CD4-positive, CD25-positive, alpha-beta regulatory T cell (primary cell): ENCODE results near the gene SIM2. TPM values are rescaled to one million over a fixed set of nuclear protein-coding genes. Genes with fewer than 3 reads are reported as not detected.
"Not testable (repeated sequence)": the region's sequence is repeated elsewhere in the genome, so short reads cannot be mapped to it uniquely, and the experiment has no call there.

ENCODE experiments used
- ATAC-seq, 2 donors: fragments of 150-1000 bp; cut with Tn5 transposase; one replicate each; pipeline ENCODE4 v1.10.0; 2021; ENCODE audit warnings: low read depth in 2 of 2, moderate number of reproducible peaks in 2 of 2, moderate library complexity in 1 of 2
- DNase-seq, 3 donors: peaks; one replicate each; pipeline versions ENCODE4 v3.0.0 to v3.0.0-alpha.2; 2012 to 2022; ENCODE audit warnings: mixed read lengths in 1 of 3
- H3K27ac ChIP-seq: one replicate; pipeline ENCODE4 v1.7.0; 2013; ENCODE audit warnings: mild to moderate bottlenecking, low read length; ENCODE audit not compliant: insufficient read depth, poor library complexity, severe bottlenecking
- H3K27me3 ChIP-seq: one replicate; pipeline ENCODE4 v1.7.0; 2013; ENCODE audit warnings: low read length; ENCODE audit not compliant: control insufficient read depth, insufficient read depth
- H3K36me3 ChIP-seq: one replicate; pipeline ENCODE4 v1.7.0; 2013; ENCODE audit warnings: mild to moderate bottlenecking, low read length, moderate library complexity; ENCODE audit not compliant: control insufficient read depth, insufficient read depth
- H3K4me1 ChIP-seq: 2 replicates; pipeline ENCODE4 v1.7.0; 2013; ENCODE audit warnings: mild to moderate bottlenecking, low read length; ENCODE audit not compliant: insufficient read depth, control insufficient read depth, poor library complexity, severe bottlenecking
- H3K4me3 ChIP-seq: one replicate; pipeline ENCODE4 v1.7.0; 2013; ENCODE audit warnings: low read depth, mild to moderate bottlenecking, low read length, moderate library complexity
- H3K9me3 ChIP-seq, 2 experiments: 1 replicate in 1 of 2; 2 replicates in 1 of 2; pipeline ENCODE4 v1.7.0; 2013; ENCODE audit warnings: low read length in 2 of 2, mild to moderate bottlenecking in 1 of 2, moderate library complexity in 1 of 2; ENCODE audit not compliant: control insufficient read depth in 2 of 2
- H3K27ac Mint-ChIP-seq, 3 donors: one replicate each; pipeline ENCODE4 v1.8.0; 2020 to 2022; ENCODE audit warnings: mild to moderate bottlenecking in 3 of 3, mixed read lengths in 3 of 3, moderate library complexity in 2 of 3
- H3K27me3 Mint-ChIP-seq: one replicate; pipeline ENCODE4 v1.8.0; 2022; ENCODE audit warnings: mild to moderate bottlenecking, mixed read lengths
- H3K36me3 Mint-ChIP-seq: one replicate; pipeline ENCODE4 v1.8.0; 2020; ENCODE audit warnings: mixed read lengths
- H3K4me1 Mint-ChIP-seq, 4 donors: one replicate each; pipeline ENCODE4 v1.8.0; 2020 to 2022; ENCODE audit warnings: mixed read lengths in 4 of 4, mild to moderate bottlenecking in 1 of 4
- H3K4me3 Mint-ChIP-seq, 4 donors: one replicate each; pipeline ENCODE4 v1.8.0; 2020 to 2022; ENCODE audit warnings: mild to moderate bottlenecking in 4 of 4, mixed read lengths in 4 of 4, moderate library complexity in 3 of 4
- H3K9me3 Mint-ChIP-seq, 7 donors: one replicate each; pipeline ENCODE4 v1.8.0; 2020 to 2022; ENCODE audit warnings: mixed read lengths in 7 of 7, mild to moderate bottlenecking in 3 of 7, moderate library complexity in 2 of 7
- polyA plus RNA-seq, 4 donors: library from polyadenylated mRNA; unstranded; fragments of 300-500 nt; fragmentation: Illumina TruSeq; gene quantifications; one replicate each; pipeline ENCODE4 v1.2.3, GENCODE V29; 2021
- total RNA-seq: library from RNA; stranded (reverse); gene quantifications from one replicate; pipeline ENCODE4 v1.2.3, GENCODE V29; 2022

Gene SIM2, protein sequence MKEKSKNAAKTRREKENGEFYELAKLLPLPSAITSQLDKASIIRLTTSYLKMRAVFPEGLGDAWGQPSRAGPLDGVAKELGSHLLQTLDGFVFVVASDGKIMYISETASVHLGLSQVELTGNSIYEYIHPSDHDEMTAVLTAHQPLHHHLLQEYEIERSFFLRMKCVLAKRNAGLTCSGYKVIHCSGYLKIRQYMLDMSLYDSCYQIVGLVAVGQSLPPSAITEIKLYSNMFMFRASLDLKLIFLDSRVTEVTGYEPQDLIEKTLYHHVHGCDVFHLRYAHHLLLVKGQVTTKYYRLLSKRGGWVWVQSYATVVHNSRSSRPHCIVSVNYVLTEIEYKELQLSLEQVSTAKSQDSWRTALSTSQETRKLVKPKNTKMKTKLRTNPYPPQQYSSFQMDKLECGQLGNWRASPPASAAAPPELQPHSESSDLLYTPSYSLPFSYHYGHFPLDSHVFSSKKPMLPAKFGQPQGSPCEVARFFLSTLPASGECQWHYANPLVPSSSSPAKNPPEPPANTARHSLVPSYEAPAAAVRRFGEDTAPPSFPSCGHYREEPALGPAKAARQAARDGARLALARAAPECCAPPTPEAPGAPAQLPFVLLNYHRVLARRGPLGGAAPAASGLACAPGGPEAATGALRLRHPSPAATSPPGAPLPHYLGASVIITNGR
- not detected for total RNA-seq
- under 1 TPM in 2 of 4 donors, not detected in 2; 0.03 to 0.18 TPM for polyA plus RNA-seq

DNA sequence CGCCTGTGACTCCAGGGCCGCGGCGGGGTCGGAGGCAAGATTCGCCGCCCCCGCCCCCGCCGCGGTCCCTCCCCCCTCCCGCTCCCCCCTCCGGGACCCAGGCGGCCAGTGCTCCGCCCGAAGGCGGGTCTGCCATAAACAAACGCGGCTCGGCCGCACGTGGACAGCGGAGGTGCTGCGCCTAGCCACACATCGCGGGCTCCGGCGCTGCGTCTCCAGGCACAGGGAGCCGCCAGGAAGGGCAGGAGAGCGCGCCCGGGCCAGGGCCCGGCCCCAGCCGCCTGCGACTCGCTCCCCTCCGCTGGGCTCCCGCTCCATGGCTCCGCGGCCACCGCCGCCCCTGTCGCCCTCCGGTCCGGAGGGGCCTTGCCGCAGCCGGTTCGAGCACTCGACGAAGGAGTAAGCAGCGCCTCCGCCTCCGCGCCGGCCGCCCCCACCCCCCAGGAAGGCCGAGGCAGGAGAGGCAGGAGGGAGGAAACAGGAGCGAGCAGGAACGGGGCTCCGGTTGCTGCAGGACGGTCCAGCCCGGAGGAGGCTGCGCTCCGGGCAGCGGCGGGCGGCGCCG, at the start of gene SIM2:
TSS of gene SIM2 (plus strand) at position 135 of the 565 bp plus-strand sequence. CDS start 632 bp downstream, outside the sequence.
- Mint-ChIP-seq H3K27me3 (peaks cover 75% of the 10 kb centered on the region), H3K4me3 (peak within 1 kb of the TSS in 1 of 4 donors; percentile 72), H3K9me3 (peaks cover 0 to 5% (median 0%) of the 10 kb centered on the region in 7 donors), H3K27ac (no peak within 1 kb of the TSS), H3K36me3 (no peaks in the 10 kb centered on the region), H3K4me1 (peaks cover 0 to 24% (median 12%) of the 10 kb centered on the region in 4 donors)
- no peaks in the 10 kb centered on the region for H3K4me1 ChIP-seq
- DNase-seq (no peak), ATAC-seq (no peak)
- no peaks in the 10 kb centered on the region for H3K36me3 ChIP-seq
- H3K27me3 ChIP-seq, result peaks cover 37% of the 10 kb centered on the region
- no peak within 1 kb of the TSS for H3K4me3 ChIP-seq
- H3K9me3 ChIP-seq, result no peaks in the 10 kb centered on the region
- H3K27ac ChIP-seq, result no peak within 1 kb of the TSS

DNA sequence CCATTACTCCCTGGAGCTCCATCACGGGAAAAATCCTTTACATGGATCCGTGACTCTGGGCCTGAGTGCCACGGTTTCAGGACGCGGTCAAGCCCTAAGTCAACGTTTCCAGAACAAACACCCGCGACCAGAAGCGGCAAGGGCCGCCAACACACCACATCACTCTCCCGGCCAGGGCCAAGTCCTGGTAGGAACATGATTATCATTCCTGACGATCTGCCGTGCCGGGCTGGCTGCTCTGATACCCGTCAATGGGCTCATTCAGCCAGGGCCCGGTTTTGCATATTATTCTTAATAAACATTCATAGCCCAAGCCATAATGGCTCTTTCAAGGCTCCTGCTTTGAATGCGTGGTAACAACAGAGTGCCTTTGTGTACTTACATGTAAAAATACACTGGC, 44.6 kb upstream of the SIM2 start:
- peaks cover 0 to 5% (median 0%) of the 10 kb centered on the region in 7 donors for H3K9me3 Mint-ChIP-seq
- H3K27ac Mint-ChIP-seq, result no peak overlapping the region
- no peak overlapping the region for H3K4me3 Mint-ChIP-seq
- peaks cover 0 to 2% (median 0%) of the 10 kb centered on the region in 4 donors for H3K4me1 Mint-ChIP-seq
- Histone ChIP-seq H3K4me1 (no peaks in the 10 kb centered on the region), H3K27me3 (peaks cover 1% of the 10 kb centered on the region), H3K4me3 (no peak overlapping the region), H3K27ac (no peak overlapping the region), H3K9me3 (no peaks in the 10 kb centered on the region), H3K36me3 (no peaks in the 10 kb centered on the region)
- no peaks in the 10 kb centered on the region for H3K36me3 Mint-ChIP-seq
- ATAC-seq, result no peak
- no peak for DNase-seq
- H3K27me3 Mint-ChIP-seq, result no peaks in the 10 kb centered on the region

DNA sequence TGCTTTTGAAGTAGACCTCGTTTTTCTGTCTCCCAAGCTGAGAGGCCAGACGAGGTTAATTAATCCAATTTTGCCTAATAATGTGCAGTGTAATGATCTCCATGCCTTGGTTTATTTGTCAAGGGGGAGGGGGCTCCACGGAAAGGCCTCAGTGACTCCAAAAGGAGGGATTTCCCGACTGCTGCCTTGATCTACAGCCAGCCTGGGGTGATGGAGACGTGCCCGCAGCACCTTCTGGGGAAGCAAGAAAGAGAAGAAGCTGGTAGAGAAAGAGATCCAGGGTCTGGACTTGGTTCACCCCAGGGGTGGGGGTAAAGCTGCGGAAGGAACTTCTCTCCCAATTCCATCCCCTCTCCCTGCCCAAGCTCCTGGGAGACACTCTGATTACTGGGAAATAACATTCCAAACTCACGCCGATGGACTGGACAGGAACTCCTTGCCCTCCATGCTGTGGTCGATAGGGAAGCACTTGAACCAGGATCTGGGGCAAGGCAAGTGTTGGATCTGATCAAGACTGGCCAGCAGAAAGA, 44.1 kb upstream of the SIM2 start:
- no peak for DNase-seq
- Mint-ChIP-seq H3K4me3 (no peak overlapping the region), H3K27ac (no peak overlapping the region), H3K36me3 (no peaks in the 10 kb centered on the region), H3K9me3 (peaks cover 0 to 5% (median 0%) of the 10 kb centered on the region in 7 donors), H3K4me1 (peaks cover 0 to 2% (median 0%) of the 10 kb centered on the region in 4 donors), H3K27me3 (no peaks in the 10 kb centered on the region)
- Histone ChIP-seq H3K4me3 (no peak overlapping the region), H3K4me1 (no peaks in the 10 kb centered on the region), H3K27ac (no peak overlapping the region), H3K27me3 (peaks cover 1% of the 10 kb centered on the region), H3K36me3 (no peaks in the 10 kb centered on the region), H3K9me3 (no peaks in the 10 kb centered on the region)
- ATAC-seq, result no peak

DNA sequence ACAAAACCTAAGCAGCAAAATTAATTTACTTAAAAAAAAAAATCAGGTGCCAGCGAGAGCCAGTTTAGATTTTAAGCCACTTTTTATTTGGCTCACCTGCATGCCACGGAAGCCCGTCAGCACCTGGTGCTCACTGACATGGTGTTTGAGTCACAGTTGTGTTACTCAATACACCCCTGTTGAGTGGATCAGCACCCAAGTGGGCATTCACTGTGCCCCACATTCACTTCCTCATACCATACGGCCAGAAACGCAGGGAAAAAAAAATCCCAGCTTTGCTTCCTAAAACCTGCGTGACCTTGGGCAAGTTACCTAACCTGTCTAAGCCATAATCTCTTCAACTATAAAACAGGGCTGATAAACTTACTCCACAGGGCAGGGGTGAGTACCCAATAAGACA, 42.8 kb upstream of the SIM2 start:
- H3K36me3 Mint-ChIP-seq, result no peaks in the 10 kb centered on the region
- no peaks in the 10 kb centered on the region for H3K4me1 ChIP-seq
- DNase-seq (no peak), ATAC-seq (no peak)
- H3K27me3 ChIP-seq, result peaks cover 1% of the 10 kb centered on the region
- no peak overlapping the region for H3K4me3 ChIP-seq
- H3K27ac Mint-ChIP-seq, result no peak overlapping the region
- H3K4me1 Mint-ChIP-seq, result no peaks in the 10 kb centered on the region
- peaks cover 0 to 1% (median 0%) of the 10 kb centered on the region in 7 donors for H3K9me3 Mint-ChIP-seq
- no peak overlapping the region for H3K4me3 Mint-ChIP-seq
- H3K27me3 Mint-ChIP-seq, result no peaks in the 10 kb centered on the region
- H3K36me3 ChIP-seq, result no peaks in the 10 kb centered on the region
- no peaks in the 10 kb centered on the region for H3K9me3 ChIP-seq
- no peak overlapping the region for H3K27ac ChIP-seq

DNA sequence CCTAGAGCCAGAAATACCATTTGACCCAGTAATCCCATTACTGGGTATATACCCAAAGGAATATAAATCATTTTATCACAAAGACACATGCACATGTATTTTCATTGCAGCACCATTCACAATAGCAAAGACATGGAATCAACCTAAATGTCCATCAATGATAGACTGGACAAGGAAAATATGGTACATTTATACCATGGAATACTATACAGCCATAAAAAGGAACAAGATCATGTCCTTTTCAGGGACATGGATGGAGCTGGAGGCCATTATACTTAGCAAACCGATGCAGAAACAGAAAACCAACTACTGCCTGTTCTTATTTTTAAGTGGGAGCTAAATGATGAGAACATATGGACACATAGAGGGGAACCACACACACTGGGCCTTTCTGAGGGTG, 41.6 kb upstream of the SIM2 start:
- not testable (repeated sequence) for ATAC-seq, H3K4me3 Mint-ChIP-seq, H3K4me1 Mint-ChIP-seq, H3K36me3 ChIP-seq, DNase-seq, H3K36me3 Mint-ChIP-seq, H3K4me1 ChIP-seq, H3K27ac Mint-ChIP-seq, H3K27me3 Mint-ChIP-seq, H3K27ac ChIP-seq, H3K27me3 ChIP-seq, H3K9me3 ChIP-seq, H3K9me3 Mint-ChIP-seq, H3K4me3 ChIP-seq

DNA sequence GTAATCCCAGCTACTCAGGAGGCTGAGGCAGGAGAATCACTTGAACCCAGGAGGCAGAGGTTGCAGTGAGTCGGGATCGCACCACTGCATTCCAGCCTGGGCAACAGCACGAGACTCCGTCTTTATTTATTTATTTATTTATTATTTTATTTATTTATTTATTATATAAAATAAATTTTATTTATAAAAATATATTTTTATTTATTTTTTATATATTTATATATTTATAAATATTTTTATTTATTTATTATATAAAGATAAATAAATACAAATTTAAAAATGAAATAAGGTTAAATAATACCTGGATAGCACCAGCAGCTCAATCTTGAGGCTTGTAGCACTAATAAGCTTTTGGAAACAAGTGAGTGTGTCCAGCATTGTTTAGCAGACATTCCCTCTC, 40.9 kb upstream of the SIM2 start:
- Mint-ChIP-seq H3K27me3 (peaks cover 8% of the 10 kb centered on the region), H3K9me3 (no peaks in the 10 kb centered on the region), H3K4me3 (no peak overlapping the region), H3K4me1 (no peaks in the 10 kb centered on the region), H3K36me3 (no peaks in the 10 kb centered on the region), H3K27ac (no peak overlapping the region)
- ATAC-seq (no peak), DNase-seq (no peak)
- Histone ChIP-seq H3K4me1 (no peaks in the 10 kb centered on the region), H3K27ac (no peak overlapping the region), H3K36me3 (no peaks in the 10 kb centered on the region), H3K9me3 (no peaks in the 10 kb centered on the region), H3K27me3 (peaks cover 1% of the 10 kb centered on the region), H3K4me3 (no peak overlapping the region)

DNA sequence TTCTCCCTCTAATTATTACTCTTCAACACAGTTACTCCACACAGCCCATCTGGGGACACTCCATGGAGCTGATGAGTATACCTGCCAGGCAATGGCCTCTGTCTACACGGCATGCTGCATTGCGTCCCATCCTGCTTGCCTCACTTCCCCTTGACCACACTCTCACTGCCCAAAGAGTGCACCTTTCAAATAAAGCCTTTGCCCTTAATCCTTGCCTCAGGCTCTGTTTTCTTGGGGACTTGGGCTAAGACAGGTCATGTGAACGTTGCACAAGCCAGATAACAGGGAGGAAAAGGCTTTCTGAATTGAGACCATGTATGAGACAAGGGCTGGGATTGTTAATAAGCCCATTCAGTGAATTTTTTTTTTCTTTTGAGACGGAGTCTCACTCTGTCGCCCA, 40.0 kb upstream of the SIM2 start:
- peaks cover 8% of the 10 kb centered on the region for H3K27me3 Mint-ChIP-seq
- H3K9me3 ChIP-seq, result no peaks in the 10 kb centered on the region
- no peak overlapping the region for H3K4me3 ChIP-seq

More for the DNA sequence above, 40.0 kb upstream of the SIM2 start:
- Histone ChIP-seq H3K27me3 (peaks cover 1% of the 10 kb centered on the region), H3K36me3 (no peaks in the 10 kb centered on the region), H3K27ac (no peak overlapping the region), H3K4me1 (no peaks in the 10 kb centered on the region)
- DNase-seq (no peak), ATAC-seq (no peak)
- H3K9me3 Mint-ChIP-seq, result no peaks in the 10 kb centered on the region
- no peak overlapping the region for H3K4me3 Mint-ChIP-seq
- H3K36me3 Mint-ChIP-seq, result no peaks in the 10 kb centered on the region
- H3K4me1 Mint-ChIP-seq, result no peaks in the 10 kb centered on the region
- H3K27ac Mint-ChIP-seq, result no peak overlapping the region
